Tibial nerve (tissue), 3 donors: ENCODE data around the gene CXCR4.

ENCODE experiments used
- CTCF ChIP-seq, 5 experiments: fragments of 200-600 bp in 3 of 5; fragments of 450-650 bp in 2 of 5; sonication (generic) in 3 of 5; IDR thresholded peaks; one replicate each; pipeline ENCODE4 v1.5.1; 2016 to 2019; ENCODE audit warnings: antibody characterized with exemption in 5 of 5, mild to moderate bottlenecking in 3 of 5, moderate library complexity in 2 of 5
- POLR2A ChIP-seq, 2 donors: fragments of 450-650 bp; IDR thresholded peaks; one replicate each; pipeline ENCODE4 v1.6.1; 2017; ENCODE audit warnings: antibody characterized with exemption in 2 of 2, mild to moderate bottlenecking in 2 of 2, moderate library complexity in 2 of 2

- TF ChIP-seq CTCF (IDR thresholded peaks at IDR 0.05) (no peak), POLR2A (IDR thresholded peaks at IDR 0.05) (no peak)
Measured at GRCh38 chr2:136081582-136082210, 36.3 kb downstream of the CXCR4 start.
